SU-DHL-6 (cell line): Measurements from ENCODE around the gene SEMA3C.

ENCODE experiments used
- CTCF ChIP-seq: fragments of 200-600 bp; sonication (generic); IDR thresholded peaks from one replicate; pipeline ENCODE4 v1.5.1; 2017; ENCODE audit warnings: antibody characterized with exemption, mild to moderate bottlenecking, low read length, moderate library complexity; ENCODE audit not compliant: insufficient read depth, poor library complexity, severe bottlenecking
- EZH2phosphoT487 ChIP-seq: fragments of 200-600 bp; sonication (generic), shearing (Covaris generic); conservative IDR thresholded peaks from 2 replicates; pipeline ENCODE4 v1.6.1; 2018; ENCODE audit warnings: mild to moderate bottlenecking, antibody characterized with exemption, low read length, moderate library complexity, mixed read lengths

- TF ChIP-seq CTCF (no peak), EZH2phosphoT487 (no peak)
Measured at GRCh38 chr7:80902716-80903308, 16.0 kb downstream of the SEMA3C start.
